GM21381 (cell line): ENCODE data around the gene SYT9.
"Not testable (repeated sequence)": the region's sequence is repeated elsewhere in the genome, so short reads cannot be mapped to it uniquely, and the experiment has no call there.

ENCODE experiments used
- ATAC-seq: cut with Tn5 transposase; IDR thresholded peaks from one replicate; pipeline ENCODE4 v1.9.1; 2021; ENCODE audit warnings: mild to moderate bottlenecking, moderate library complexity; ENCODE audit not compliant: unreplicated experiment

SYT9 gene

DNA sequence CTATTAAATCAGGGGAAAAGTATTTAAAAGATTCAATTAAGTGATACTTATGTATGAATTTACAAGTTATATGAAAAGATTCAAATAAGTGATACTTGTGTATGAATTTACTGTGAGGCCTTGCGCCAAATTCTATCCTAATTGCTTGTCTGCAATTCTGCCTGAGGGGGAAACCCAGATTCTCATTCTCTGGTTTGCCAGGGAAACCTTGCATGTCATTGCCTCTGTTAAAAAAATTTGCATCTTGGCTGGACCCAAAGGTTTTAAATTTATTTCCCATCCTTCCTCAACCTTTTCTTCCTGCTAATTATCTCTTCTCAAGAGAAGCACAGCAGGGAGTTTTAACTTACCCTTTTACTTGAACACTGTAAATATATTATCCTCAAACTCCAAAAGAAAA, 247.4 kb downstream of the SYT9 start:
- ATAC-seq = no peak

DNA sequence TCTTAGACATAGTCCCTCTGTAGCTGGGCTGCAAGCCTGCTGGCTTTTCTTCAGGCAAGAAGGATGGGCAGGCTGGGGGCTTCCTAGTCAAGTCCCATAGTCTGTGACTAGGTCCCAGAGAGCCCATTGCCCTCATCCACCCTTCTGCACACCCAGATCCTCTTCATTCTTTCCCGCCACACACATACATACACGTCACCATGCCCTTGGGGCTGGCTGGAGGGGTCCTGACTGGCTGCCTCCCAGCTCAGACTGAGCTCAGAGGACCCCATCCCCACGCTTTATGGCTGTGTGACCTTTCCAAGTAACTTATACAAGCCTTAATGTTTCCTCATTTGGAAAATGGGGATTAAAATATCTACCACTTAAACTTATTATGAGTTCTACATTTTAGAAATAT, 248.5 kb downstream of the SYT9 start:
- ATAC-seq = no peak

DNA sequence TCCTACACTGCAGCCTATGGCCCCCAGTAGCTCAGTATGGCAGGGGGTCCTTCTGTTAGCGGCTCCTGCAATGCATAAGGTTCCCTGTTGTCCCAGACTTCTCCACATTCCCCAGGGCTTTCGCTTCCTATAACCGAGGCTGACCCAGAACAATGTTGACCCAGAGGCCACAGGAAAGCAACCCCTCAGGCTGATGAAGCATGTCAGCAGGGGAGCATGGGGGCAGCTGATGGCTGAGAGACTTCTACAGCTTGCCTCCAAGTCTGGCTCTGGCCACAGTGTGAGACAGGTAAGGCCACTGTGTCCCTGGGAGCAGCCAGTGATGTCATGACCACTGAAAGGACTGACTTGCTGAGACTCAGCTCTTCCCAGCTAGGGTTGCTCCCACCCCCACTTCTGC, 249.5 kb downstream of the SYT9 start:
- no peak for ATAC-seq

DNA sequence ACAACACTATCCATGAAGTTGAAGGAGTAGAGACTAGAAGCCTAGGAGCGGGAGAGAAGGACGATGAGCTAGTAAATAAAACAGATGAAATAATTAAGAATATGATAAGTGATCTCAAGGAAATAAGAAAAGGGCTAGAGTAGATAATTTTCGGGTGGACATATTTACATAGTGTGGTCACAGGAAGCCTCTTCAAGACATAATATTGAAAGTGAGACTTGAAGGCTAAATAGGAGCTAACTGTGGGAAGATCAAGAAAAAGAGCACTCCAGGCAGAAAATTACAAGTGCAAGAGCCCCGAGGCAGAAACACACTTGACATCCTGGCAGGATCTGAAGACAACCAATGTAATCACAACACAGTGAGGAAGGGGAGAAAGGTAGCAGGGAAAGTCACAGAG, 250.2 kb downstream of the SYT9 start:
- ATAC-seq = no peak

DNA sequence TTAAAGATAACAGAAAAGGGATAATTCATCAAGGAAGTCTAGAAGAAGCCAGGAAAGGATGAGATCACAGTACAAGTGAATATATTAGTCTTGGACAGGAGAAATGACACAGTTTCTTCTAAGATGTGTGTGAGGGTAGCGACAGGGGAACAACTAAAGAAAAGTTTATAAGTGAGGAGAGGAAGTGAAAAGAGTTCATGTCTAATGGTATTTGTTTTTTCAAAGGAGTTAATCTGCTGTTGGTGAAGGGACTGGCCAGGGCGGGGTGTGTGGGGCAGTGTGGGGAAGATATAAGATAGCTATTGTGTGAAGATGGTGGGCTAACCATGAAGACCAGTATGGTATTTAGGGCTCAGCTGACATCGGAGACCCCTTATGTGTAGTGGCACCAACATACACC, 254.5 kb downstream of the SYT9 start:
- ATAC-seq = no peak

DNA sequence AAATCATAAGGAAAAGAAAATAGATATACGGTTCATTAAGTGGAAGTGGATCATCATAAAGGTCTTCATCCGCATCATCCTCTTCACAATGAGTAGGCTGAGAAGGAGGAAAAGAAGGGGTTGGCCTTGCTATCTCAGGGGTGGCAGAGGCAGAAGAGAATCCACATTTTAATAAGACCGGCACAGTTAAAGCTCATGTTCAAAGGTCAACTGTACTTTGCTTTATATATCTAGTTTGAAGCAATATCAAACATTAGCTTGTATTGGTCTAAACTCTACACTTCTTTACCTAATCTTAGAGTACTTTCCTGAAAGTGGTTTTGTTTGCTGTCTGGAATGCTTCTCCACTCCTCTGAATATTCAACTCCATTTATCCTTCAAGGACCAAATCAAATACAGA, 256.4 kb downstream of the SYT9 start:
- no peak for ATAC-seq

DNA sequence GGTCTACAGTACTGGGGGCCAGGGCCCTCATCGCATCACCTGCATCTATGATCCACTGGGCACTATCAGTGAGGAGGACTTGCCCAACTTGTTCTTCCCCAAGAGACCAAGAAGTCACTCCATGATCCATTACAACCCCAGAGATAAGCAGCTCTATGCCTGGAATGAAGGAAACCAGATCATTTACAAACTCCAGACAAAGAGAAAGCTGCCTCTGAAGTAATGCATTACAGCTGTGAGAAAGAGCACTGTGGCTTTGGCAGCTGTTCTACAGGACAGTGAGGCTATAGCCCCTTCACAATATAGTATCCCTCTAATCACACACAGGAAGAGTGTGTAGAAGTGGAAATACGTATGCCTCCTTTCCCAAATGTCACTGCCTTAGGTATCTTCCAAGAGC, 258.3 kb downstream of the SYT9 start:
- no peak for ATAC-seq

DNA sequence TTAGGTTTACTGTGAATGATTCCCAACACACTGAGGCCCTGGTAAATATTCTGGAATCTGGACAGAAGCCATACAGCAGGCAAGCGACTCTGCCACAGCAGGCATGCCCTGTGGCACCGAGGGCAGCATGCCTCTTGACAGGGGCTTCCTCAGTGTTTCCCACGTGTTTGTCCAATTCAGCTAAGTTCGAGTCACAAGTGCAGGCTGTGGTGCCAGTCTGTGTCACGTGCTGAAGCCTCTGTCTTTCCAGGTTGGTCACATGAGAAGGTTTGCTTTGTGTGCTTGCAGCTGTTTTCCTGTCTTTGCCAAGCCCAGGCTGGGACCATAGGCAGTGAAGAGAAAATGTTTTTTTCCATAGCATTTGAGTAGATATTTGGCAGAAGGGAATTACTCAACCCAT, 259.7 kb downstream of the SYT9 start:
- no peak for ATAC-seq

DNA sequence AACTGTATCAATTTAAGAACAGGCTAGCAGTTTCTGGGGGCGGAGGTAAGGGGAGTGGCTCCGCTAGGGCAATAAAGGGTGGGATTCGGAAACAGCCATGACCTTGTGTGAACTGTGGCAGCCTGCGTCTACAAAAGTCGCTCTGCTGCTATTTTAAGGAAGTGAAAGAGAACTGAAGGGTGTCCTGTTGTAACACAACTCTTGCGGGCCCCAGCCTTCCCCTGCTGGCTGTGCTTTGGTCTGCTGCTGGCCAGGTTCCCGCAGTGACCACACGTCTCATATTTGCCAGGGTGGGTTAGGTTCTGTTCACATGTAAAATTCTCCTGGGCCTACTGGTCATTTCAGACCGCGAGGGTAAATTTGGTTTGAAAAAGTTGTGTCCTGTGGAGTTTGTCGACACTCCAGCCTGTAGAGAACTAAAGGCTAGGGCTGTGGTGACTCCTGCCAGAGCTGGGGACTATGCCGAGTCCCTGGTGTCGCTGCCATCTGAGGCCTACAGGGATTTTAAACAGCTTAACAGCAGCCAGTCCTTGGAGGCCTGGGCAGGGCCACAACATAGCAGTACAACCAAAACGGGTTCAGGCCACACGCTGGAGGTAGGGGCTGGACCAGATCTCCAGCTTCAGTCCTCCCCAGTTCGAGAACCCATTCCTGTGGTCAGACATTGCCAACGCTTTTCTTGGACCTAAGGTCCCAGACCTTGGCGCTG, 261.0 kb downstream of the SYT9 start:
- ATAC-seq = peak; percentile 63

DNA sequence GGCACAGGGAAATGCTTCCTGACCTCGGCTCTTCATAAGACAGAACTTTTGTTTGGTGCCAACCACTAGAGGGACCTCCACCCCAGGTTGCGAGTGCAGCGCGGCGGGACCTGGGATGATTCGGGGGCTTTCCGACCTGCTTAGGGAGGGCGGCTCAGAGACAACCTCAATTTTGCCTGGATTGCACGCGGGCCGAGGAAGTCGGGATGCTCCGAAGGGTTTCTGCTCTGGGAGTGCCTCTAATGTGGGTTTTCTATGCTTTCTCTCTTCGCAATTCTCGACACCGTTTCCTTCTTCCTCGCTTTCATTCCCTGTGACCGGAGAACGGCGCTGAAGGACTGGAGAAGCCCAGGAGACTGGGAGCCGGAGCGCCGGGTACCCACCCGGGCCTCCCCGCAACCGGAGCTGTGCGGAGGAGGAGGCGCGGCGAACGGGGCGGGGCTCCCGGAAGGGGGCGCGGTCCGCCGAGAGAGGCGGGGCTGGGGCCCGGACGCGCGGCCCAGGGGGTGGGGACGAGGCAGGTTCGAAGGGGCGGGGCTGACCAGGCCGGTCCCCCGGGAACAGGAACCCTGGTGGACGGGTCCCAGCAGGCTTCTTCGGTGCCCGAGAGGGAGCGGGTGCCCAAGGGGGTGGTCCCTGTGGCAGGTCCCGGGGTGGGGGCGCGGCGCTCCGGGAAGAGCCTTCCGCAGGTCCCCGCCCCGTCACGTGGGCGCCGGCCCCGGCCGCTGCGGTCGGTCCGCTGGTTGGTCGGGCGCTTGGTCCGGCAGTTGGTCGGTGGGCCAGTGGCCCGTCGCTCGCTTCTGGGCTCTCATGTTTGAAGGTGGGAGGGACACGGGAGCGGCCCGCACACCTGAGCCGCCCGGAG, 261.8 kb downstream of the SYT9 start, which contains the start of gene PPFIBP2:
Gene PPFIBP2 (plus strand): TSS at position 766 of the 865 bp plus-strand sequence. CDS start 35,477 bp downstream, outside the sequence.
- ATAC-seq = peak; percentile 67

DNA sequence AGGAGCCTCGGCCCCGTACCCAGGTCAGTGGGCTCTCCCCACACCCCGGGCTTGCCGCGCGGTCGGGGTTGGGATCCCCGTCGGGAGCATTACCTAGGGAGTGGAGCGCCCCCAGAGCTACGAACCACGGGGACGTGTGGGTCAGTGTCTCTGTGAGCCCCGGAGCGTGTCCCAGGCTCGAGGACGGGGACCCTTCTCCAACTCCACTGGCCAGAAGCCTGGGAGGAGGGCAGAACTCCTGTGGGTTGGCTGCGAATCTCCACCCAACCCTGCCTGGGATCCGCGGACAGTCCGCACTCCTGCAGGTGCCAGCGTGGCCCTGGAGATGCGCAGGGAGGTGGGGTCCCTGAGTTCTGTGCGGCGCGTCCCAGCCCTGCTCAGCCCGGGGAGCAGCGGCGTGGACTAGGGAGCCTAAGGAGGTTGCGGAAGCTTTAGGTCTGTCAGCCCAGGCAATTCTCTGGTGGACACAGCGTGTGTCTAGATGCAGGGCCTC, 262.4 kb downstream of the SYT9 start:
- peak; percentile 14 for ATAC-seq

DNA sequence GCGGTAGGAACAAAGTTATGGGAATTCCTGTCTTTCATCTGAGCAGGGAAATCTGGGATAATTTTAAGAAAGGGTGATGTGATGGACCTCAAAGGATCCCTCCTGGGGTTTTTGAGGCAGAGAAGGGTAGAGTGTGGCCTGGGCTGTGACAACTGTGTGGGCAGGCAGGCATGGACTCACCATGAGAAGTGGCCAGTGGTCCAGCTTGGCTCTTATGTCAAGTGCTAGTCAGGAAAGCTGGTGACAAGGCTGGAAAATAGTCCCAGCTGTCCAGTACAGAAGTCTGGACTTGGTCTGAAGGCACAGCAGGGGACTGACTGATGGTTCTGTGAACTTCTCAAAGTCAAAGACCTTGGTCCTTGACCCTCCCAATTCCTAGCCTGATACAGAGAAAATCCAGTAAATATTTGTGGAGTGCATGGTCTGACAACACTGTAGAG, 263.8 kb downstream of the SYT9 start:
- no peak for ATAC-seq

DNA sequence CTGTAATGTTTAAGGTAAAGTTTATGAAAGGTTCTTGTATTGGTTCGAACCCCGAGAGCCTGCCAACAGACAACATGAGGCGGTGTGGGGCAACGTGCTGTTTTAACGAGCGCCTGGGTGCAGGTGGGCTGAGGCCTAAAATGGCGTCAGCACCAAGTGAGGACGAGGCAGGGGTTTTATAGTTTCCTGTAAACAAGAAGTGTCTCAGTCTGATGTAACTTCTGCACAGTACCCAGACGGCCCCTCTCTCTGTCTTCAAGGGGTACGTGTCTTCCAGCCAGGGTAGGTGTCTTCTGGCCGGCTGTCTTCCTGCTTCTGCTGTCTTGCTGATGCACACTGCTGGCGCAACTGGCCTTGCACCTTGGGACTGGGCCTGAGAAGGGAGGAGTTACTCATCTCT, 264.8 kb downstream of the SYT9 start:
- no peak for ATAC-seq

DNA sequence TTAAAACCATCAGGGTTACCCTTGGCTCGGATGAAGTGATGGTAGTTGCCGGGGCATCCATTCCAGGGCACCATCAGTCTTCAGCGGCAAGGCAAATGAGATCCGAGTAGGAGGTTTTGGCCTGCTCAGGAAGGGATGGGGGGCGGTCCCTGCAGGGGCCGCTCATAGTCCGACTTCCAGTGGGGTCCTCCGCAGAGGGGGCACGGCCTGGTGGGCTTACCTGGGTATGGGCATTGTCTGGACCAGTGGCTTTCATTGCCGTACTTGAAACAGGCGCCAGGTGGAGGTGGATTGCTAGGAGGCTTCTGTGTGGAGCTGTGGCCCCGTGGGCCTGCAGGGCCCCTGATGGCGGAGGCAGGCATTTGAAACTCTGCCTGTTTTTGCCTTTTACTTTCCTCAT, 266.0 kb downstream of the SYT9 start:
- ATAC-seq = not testable (repeated sequence)
